ENCODE data around the gene NRTN. TPM values are rescaled to one million over a fixed set of nuclear protein-coding genes. Genes with fewer than 3 reads are reported as not detected.

Gene NRTN
- total RNA-seq, 4 donors from 2014 or later: not detected

DNA sequence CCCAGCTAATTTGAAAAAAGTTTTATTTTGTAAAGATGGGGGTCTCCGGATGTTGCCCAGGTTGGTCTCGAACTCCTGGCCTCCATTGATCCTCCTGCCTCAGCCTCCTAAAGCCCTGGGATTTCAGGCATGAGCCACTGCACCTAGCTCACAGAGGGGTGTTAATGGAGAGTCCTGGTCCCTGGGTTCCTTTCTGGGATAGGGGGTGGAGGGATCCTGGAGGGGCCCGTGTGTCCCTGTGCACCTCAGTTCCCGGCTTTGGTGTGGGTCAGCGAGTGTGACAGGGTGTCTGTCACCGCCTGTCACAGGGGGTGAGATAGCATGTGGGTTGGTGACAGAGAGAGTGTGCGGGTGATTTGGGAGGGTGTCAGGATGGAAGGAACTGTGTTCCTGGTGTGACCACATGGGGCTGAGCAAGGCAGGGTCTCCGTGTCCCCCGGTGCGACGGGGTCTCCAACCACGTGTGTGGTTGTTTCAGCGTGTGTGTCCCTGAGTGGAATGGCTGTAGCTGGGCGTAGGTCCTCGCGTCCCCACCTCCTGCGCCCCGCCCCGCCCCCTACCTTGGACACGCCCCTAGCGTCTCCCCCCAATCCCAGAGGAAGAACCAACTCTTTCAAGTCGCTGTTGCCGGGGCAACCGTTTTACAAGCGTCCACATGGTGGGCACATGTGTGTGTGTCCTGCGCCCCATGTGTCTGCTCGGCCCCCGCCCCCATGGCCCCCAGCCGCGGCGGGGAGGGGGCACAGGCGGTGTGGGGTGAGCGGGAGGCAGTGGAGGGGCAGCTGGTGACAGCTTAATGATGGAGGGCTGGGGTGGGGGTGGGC is 2.9 kb upstream of the NRTN start:
- H3K9me3 ChIP-seq: no peaks in the 10 kb centered on the region
- no peak overlapping the region for H3K4me3 ChIP-seq
- no peaks in the 10 kb centered on the region for H3K36me3 ChIP-seq
- peaks cover 0 to 41% (median 7%) of the 10 kb centered on the region in 4 donors for H3K4me1 ChIP-seq
- no peak overlapping the region for H3K27ac ChIP-seq
- 13 to 25% methylated on average over 16 to 33 of the region's 33 CpGs for WGBS, 2 donors
- H3K27me3 ChIP-seq: peaks cover 3 to 78% of the 10 kb centered on the region in 2 donors
- TF ChIP-seq EP300 (IDR thresholded peaks at IDR 0.05): no peak
- TF ChIP-seq POLR2A (IDR thresholded peaks at IDR 0.05): no peak
- TF ChIP-seq, protein P1, sequence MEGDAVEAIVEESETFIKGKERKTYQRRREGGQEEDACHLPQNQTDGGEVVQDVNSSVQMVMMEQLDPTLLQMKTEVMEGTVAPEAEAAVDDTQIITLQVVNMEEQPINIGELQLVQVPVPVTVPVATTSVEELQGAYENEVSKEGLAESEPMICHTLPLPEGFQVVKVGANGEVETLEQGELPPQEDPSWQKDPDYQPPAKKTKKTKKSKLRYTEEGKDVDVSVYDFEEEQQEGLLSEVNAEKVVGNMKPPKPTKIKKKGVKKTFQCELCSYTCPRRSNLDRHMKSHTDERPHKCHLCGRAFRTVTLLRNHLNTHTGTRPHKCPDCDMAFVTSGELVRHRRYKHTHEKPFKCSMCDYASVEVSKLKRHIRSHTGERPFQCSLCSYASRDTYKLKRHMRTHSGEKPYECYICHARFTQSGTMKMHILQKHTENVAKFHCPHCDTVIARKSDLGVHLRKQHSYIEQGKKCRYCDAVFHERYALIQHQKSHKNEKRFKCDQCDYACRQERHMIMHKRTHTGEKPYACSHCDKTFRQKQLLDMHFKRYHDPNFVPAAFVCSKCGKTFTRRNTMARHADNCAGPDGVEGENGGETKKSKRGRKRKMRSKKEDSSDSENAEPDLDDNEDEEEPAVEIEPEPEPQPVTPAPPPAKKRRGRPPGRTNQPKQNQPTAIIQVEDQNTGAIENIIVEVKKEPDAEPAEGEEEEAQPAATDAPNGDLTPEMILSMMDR (IDR thresholded peaks at IDR 0.05): no peak
- no peak for DNase-seq (ENCODE audit: low spot score in 2 of 2)

DNA sequence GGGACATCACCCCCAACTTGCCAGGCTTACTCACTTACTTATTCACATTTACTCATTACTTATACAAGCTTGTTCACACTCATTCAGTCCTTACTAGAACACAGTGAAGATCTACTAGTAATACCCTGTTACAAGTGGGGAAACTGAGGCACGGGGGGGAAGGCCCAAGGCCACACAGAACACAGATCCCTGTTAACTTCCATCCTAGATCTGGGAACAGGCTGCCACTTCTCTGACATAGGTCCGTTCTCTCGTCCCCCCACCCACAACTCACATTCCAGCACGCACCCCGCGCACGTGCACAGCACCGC is 1.5 kb upstream of the NRTN start:
- peak overlapping the region in 1 of 4 donors; percentile 34 for H3K4me3 ChIP-seq
- peaks cover 0 to 41% (median 7%) of the 10 kb centered on the region in 4 donors for H3K4me1 ChIP-seq
- no peak overlapping the region for H3K27ac ChIP-seq
- H3K9me3 ChIP-seq: no peaks in the 10 kb centered on the region
- H3K27me3 ChIP-seq: peaks cover 3 to 81% of the 10 kb centered on the region in 2 donors
- DNase-seq (ENCODE audit: low spot score in 2 of 2): no peak
- no peak for TF ChIP-seq POLR2A (IDR thresholded peaks at IDR 0.05)
- no peak for TF ChIP-seq EP300 (IDR thresholded peaks at IDR 0.05)
- TF ChIP-seq, protein P1 (IDR thresholded peaks at IDR 0.05): no peak
- no peaks in the 10 kb centered on the region for H3K36me3 ChIP-seq
- 2 to 14% methylated on average over 8 of the region's 8 CpGs for WGBS, 2 donors

DNA sequence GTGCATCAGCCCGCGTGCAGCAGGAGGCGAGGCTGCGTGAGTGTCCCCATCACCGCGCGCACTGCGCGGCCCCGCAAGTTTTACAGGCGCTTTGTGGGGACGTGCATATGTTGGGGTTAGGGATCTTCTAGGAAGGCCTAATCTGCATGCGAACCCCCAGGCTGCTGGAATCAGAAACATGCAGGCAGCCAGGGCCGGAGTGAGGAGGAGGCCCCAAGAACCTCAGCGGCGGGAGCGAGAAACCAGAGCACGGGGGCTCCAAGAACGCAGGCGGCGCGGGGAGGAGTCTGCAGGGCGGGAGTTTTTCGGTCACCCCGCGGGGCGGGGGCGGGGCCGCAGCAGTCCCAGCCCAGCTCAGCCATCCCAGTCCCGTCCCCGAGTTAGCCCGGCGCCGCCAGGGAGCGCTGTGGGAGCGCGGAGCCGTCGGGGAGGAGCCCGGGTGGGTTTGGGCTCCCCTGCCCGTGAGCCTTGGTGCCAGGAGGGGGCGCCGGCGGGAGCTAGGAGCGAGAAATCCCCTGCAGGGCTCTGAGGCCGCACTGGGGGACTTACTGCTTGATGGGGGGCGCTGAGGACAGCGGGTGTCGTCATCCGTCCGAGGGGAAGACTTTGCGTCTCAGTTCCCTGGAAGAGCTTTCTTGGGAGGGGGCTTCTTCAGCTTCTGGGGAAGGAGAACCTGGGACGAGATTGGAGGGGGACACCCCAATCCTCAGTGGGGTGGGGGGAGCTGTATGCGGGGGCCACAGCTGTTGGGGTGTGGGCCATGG is 933 bp upstream of the NRTN start:
- H3K27ac ChIP-seq: no peak overlapping the region
- H3K4me3 ChIP-seq: peak overlapping the region in 2 of 4 donors; percentile 12 to 34
- H3K36me3 ChIP-seq: no peaks in the 10 kb centered on the region
- peaks cover 0 to 41% (median 7%) of the 10 kb centered on the region in 4 donors for H3K4me1 ChIP-seq
- H3K27me3 ChIP-seq: peaks cover 3 to 79% of the 10 kb centered on the region in 2 donors
- TF ChIP-seq POLR2A (IDR thresholded peaks at IDR 0.05): no peak
- TF ChIP-seq EP300 (IDR thresholded peaks at IDR 0.05): no peak
- TF ChIP-seq, protein P1 (IDR thresholded peaks at IDR 0.05): peak; percentile 79 to 85 (median 81)
- peak; percentile 38 to 63 for DNase-seq (ENCODE audit: low spot score in 2 of 2)
- WGBS, 2 donors: 1 to 4% methylated on average over 29 to 35 of the region's 54 CpGs
- no peaks in the 10 kb centered on the region for H3K9me3 ChIP-seq

DNA sequence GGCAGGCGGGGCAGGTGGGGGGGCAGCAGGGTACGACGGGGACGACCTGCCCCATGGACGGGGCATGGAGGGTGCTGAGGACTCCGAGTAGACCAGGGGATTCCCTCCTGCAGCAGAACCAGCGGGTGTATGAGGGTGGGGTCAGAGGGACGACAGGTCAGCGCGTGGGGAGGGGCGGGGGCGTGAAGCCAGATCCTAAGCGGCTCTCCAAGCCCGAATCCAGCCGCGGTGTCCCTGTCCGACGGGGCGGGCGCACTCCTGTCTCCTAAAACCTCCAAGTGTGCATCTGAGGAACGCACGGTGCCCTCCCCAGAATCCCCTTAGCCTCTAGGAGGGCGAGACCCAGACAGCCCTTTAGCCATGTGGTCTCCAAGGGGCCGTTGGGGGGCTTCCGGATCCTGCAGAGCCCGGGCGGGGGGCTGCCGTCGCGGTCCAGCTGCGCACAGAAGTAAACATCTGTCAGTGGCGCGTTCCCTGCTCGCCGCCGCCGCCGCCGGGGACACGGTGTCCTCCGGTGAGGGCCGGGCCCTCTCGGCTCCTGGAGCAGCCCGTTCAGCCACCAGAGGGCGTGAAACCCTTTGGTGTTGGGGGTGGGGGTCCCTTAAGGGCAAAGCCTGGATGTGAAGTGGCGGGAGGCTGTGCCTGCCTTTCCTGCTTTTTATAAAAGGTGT is 730 bp downstream of the NRTN start:
- H3K4me3 ChIP-seq: peak overlapping the region in 2 of 4 donors; percentile 9 to 16
- H3K27ac ChIP-seq: no peak overlapping the region
- peak in 1 of 2 donors; percentile 22 for DNase-seq (ENCODE audit: low spot score in 2 of 2)
- H3K27me3 ChIP-seq: peaks cover 3 to 63% of the 10 kb centered on the region in 2 donors
- peaks cover 0 to 32% (median 6%) of the 10 kb centered on the region in 4 donors for H3K4me1 ChIP-seq
- WGBS, 2 donors: 2 to 6% methylated on average over 13 to 27 of the region's 46 CpGs
- TF ChIP-seq, protein P1 (IDR thresholded peaks at IDR 0.05): peak; percentile 34 to 57 (median 56)
- TF ChIP-seq POLR2A (IDR thresholded peaks at IDR 0.05): no peak
- no peaks in the 10 kb centered on the region for H3K36me3 ChIP-seq
- H3K9me3 ChIP-seq: no peaks in the 10 kb centered on the region
